ENCODE measurements around the gene TBCD.
A peak's percentile ranks its signal among the peaks of the same experiment; 100 is the strongest.
"Not testable (repeated sequence)": the region's sequence is repeated elsewhere in the genome, so short reads cannot be mapped to it uniquely, and the experiment has no call there.

The TBCD gene

DNA sequence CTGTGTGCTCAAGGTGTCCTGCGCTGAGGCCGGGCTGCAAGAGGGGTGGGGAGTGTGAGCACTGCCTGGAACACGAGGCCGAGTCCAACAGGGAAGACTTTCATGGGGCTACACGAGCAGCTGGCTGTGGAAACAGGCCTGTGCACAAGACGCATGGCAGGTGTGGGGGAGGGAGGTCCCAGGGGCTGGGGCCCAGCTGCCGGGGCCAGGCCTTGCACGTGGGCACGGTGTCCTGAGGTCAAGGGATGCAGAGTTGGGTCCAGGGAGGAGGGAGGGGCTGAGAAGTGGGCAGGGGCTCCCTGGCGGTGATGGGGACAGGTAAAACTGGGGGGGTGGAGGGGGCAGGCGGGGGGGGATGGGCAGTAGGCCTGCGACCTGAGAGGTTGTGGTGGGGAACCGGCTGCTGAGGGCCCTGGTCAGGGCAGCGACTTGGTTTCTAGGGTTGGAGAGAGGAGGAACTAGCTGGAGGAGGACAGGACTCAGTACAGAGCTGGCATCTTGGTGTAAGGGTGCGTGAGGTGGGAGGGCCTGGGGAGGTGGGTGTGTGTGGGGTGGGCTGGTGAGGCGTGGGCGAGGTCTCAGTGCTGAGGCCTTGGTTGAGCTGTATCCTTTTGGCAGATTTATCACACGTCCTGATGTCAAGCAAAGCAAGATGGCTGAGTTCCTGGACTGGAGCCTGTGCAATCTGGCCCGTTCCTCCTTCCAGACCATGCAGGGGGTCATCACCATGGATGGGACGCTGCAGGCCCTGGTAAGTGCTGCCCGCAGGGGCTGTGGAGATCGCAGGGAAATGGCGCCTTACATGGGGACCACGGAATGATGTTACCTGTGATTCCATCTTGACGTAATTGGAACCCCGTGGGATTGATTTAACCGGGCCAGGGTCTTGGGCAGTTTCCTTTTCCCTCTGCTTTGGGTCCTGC lies 29.4 kb downstream of the TBCD start:
- Histone ChIP-seq H3K4me1 (ENCODE audit: control insufficient read depth in 1 of 2, insufficient read depth in 2 of 2, low read length in 2 of 2) (peaks cover 0 to 6% of the 10 kb centered on the region in 2 donors), H3K9ac (ENCODE audit: low read depth in 1 of 2, low read length in 2 of 2) (no peak overlapping the region), H3K27ac (ENCODE audit: low read depth, low read length) (no peak overlapping the region), H3K36me3 (ENCODE audit: control insufficient read depth in 1 of 2, insufficient read depth in 2 of 2, low read length in 2 of 2) (peaks cover 3 to 27% of the 10 kb centered on the region in 2 donors), H3K27me3 (ENCODE audit: control insufficient read depth in 1 of 2, insufficient read depth in 2 of 2, low read length in 2 of 2) (no peaks in the 10 kb centered on the region), H3K9me3 (ENCODE audit: control insufficient read depth in 1 of 2, low read length in 2 of 2) (no peaks in the 10 kb centered on the region), H3K4me3 (ENCODE audit: low read depth in 1 of 2, low read length in 2 of 2) (no peak overlapping the region)

GRCh38 chr17:82781894-82782274 lies 30.0 kb downstream of the TBCD start:
- Histone ChIP-seq H3K27me3 (ENCODE audit: control insufficient read depth in 1 of 2, insufficient read depth in 2 of 2, low read length in 2 of 2) (no peaks in the 10 kb centered on the region), H3K27ac (ENCODE audit: low read depth, low read length) (no peak overlapping the region), H3K4me3 (ENCODE audit: low read depth in 1 of 2, low read length in 2 of 2) (no peak overlapping the region), H3K9me3 (ENCODE audit: control insufficient read depth in 1 of 2, low read length in 2 of 2) (no peaks in the 10 kb centered on the region), H3K4me1 (ENCODE audit: control insufficient read depth in 1 of 2, insufficient read depth in 2 of 2, low read length in 2 of 2) (peaks cover 0 to 6% of the 10 kb centered on the region in 2 donors), H3K9ac (ENCODE audit: low read depth in 1 of 2, low read length in 2 of 2) (no peak overlapping the region), H3K36me3 (ENCODE audit: control insufficient read depth in 1 of 2, insufficient read depth in 2 of 2, low read length in 2 of 2) (peaks cover 3 to 22% of the 10 kb centered on the region in 2 donors)

- peaks cover 0 to 9% of the 10 kb centered on the region in 2 donors for H3K4me1 ChIP-seq (ENCODE audit: control insufficient read depth in 1 of 2, insufficient read depth in 2 of 2, low read length in 2 of 2)
- no peaks in the 10 kb centered on the region for H3K27me3 ChIP-seq (ENCODE audit: control insufficient read depth in 1 of 2, insufficient read depth in 2 of 2, low read length in 2 of 2)
- peak overlapping the region in 1 of 2 donors; percentile 32 for H3K4me3 ChIP-seq (ENCODE audit: low read depth in 1 of 2, low read length in 2 of 2)
- H3K9me3 ChIP-seq (ENCODE audit: control insufficient read depth in 1 of 2, low read length in 2 of 2) = no peaks in the 10 kb centered on the region
- H3K27ac ChIP-seq (ENCODE audit: low read depth, low read length) = peak overlapping the region; percentile 10
- no peak overlapping the region for H3K9ac ChIP-seq (ENCODE audit: low read depth in 1 of 2, low read length in 2 of 2)
- H3K36me3 ChIP-seq (ENCODE audit: control insufficient read depth in 1 of 2, insufficient read depth in 2 of 2, low read length in 2 of 2) = peaks cover 3 to 22% of the 10 kb centered on the region in 2 donors
Observed at GRCh38 chr17:82782657-82783207, 30.9 kb downstream of the TBCD start.

DNA sequence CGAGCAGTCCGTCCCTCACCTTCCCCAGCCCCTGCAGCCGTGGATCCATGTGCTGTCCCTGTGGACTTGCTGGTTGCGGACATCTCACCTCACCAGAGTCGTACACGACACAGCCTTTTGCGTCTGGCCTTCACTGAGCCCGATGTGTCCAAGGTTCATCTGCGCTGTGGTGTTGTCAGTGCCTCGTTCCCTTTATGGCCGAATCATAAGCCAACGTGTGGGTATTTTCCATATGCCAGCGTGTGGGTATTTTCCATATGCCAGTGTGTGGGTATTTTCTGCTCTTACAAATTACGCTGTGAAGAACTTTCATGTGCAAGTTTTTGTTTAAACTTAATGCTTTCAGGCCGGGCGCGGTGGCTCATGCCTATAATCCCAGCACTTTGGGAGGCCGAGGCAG lies 31.6 kb downstream of the TBCD start:
- Histone ChIP-seq H3K4me1 (ENCODE audit: control insufficient read depth in 1 of 2, insufficient read depth in 2 of 2, low read length in 2 of 2) (peaks cover 0 to 9% of the 10 kb centered on the region in 2 donors), H3K9me3 (ENCODE audit: control insufficient read depth in 1 of 2, low read length in 2 of 2) (no peaks in the 10 kb centered on the region), H3K27me3 (ENCODE audit: control insufficient read depth in 1 of 2, insufficient read depth in 2 of 2, low read length in 2 of 2) (no peaks in the 10 kb centered on the region), H3K4me3 (ENCODE audit: low read depth in 1 of 2, low read length in 2 of 2) (no peak overlapping the region), H3K36me3 (ENCODE audit: control insufficient read depth in 1 of 2, insufficient read depth in 2 of 2, low read length in 2 of 2) (peaks cover 3 to 22% of the 10 kb centered on the region in 2 donors), H3K27ac (ENCODE audit: low read depth, low read length) (no peak overlapping the region), H3K9ac (ENCODE audit: low read depth in 1 of 2, low read length in 2 of 2) (no peak overlapping the region)

GRCh38 chr17:82785581-82785980 lies 33.7 kb downstream of the TBCD start:
- peaks cover 3 to 24% of the 10 kb centered on the region in 2 donors for H3K36me3 ChIP-seq (ENCODE audit: control insufficient read depth in 1 of 2, insufficient read depth in 2 of 2, low read length in 2 of 2)
- not testable (repeated sequence) for H3K9ac ChIP-seq (ENCODE audit: low read depth in 1 of 2, low read length in 2 of 2); H3K27me3 ChIP-seq (ENCODE audit: control insufficient read depth in 1 of 2, insufficient read depth in 2 of 2, low read length in 2 of 2); H3K4me1 ChIP-seq (ENCODE audit: control insufficient read depth in 1 of 2, insufficient read depth in 2 of 2, low read length in 2 of 2); H3K4me3 ChIP-seq (ENCODE audit: low read depth in 1 of 2, low read length in 2 of 2); H3K9me3 ChIP-seq (ENCODE audit: control insufficient read depth in 1 of 2, low read length in 2 of 2); H3K27ac ChIP-seq (ENCODE audit: low read depth, low read length)

- Histone ChIP-seq H3K27ac (ENCODE audit: low read depth, low read length) (no peak overlapping the region), H3K4me3 (ENCODE audit: low read depth in 1 of 2, low read length in 2 of 2) (no peak overlapping the region), H3K9me3 (ENCODE audit: control insufficient read depth in 1 of 2, low read length in 2 of 2) (no peaks in the 10 kb centered on the region), H3K9ac (ENCODE audit: low read depth in 1 of 2, low read length in 2 of 2) (no peak overlapping the region), H3K36me3 (ENCODE audit: control insufficient read depth in 1 of 2, insufficient read depth in 2 of 2, low read length in 2 of 2) (peaks cover 3 to 26% of the 10 kb centered on the region in 2 donors), H3K4me1 (ENCODE audit: control insufficient read depth in 1 of 2, insufficient read depth in 2 of 2, low read length in 2 of 2) (peaks cover 0 to 9% of the 10 kb centered on the region in 2 donors), H3K27me3 (ENCODE audit: control insufficient read depth in 1 of 2, insufficient read depth in 2 of 2, low read length in 2 of 2) (no peaks in the 10 kb centered on the region)
Observed at GRCh38 chr17:82786427-82786826, 34.6 kb downstream of the TBCD start.

GRCh38 chr17:82787081-82787848 lies 35.4 kb downstream of the TBCD start:
- Histone ChIP-seq H3K27ac (ENCODE audit: low read depth, low read length) (no peak overlapping the region), H3K4me3 (ENCODE audit: low read depth in 1 of 2, low read length in 2 of 2) (no peak overlapping the region), H3K9ac (ENCODE audit: low read depth in 1 of 2, low read length in 2 of 2) (no peak overlapping the region), H3K36me3 (ENCODE audit: control insufficient read depth in 1 of 2, insufficient read depth in 2 of 2, low read length in 2 of 2) (peaks cover 3 to 26% of the 10 kb centered on the region in 2 donors), H3K4me1 (ENCODE audit: control insufficient read depth in 1 of 2, insufficient read depth in 2 of 2, low read length in 2 of 2) (peaks cover 0 to 4% of the 10 kb centered on the region in 2 donors), H3K9me3 (ENCODE audit: control insufficient read depth in 1 of 2, low read length in 2 of 2) (no peaks in the 10 kb centered on the region), H3K27me3 (ENCODE audit: control insufficient read depth in 1 of 2, insufficient read depth in 2 of 2, low read length in 2 of 2) (no peaks in the 10 kb centered on the region)

- no peaks in the 10 kb centered on the region for H3K27me3 ChIP-seq (ENCODE audit: control insufficient read depth in 1 of 2, insufficient read depth in 2 of 2, low read length in 2 of 2)
- H3K9ac ChIP-seq (ENCODE audit: low read depth in 1 of 2, low read length in 2 of 2) = no peak overlapping the region
- H3K27ac ChIP-seq (ENCODE audit: low read depth, low read length) = no peak overlapping the region
- H3K4me3 ChIP-seq (ENCODE audit: low read depth in 1 of 2, low read length in 2 of 2) = no peak overlapping the region
- H3K9me3 ChIP-seq (ENCODE audit: control insufficient read depth in 1 of 2, low read length in 2 of 2) = no peaks in the 10 kb centered on the region
- peaks cover 1 to 17% of the 10 kb centered on the region in 2 donors for H3K36me3 ChIP-seq (ENCODE audit: control insufficient read depth in 1 of 2, insufficient read depth in 2 of 2, low read length in 2 of 2)
- H3K4me1 ChIP-seq (ENCODE audit: control insufficient read depth in 1 of 2, insufficient read depth in 2 of 2, low read length in 2 of 2) = peaks cover 0 to 4% of the 10 kb centered on the region in 2 donors
Observed at GRCh38 chr17:82788206-82789001, 36.5 kb downstream of the TBCD start.

GRCh38 chr17:82789051-82789592 lies 37.3 kb downstream of the TBCD start:
- peaks cover 0 to 11% of the 10 kb centered on the region in 2 donors for H3K36me3 ChIP-seq (ENCODE audit: control insufficient read depth in 1 of 2, insufficient read depth in 2 of 2, low read length in 2 of 2)
- no peaks in the 10 kb centered on the region for H3K9me3 ChIP-seq (ENCODE audit: control insufficient read depth in 1 of 2, low read length in 2 of 2)
- no peaks in the 10 kb centered on the region for H3K27me3 ChIP-seq (ENCODE audit: control insufficient read depth in 1 of 2, insufficient read depth in 2 of 2, low read length in 2 of 2)
- H3K4me1 ChIP-seq (ENCODE audit: control insufficient read depth in 1 of 2, insufficient read depth in 2 of 2, low read length in 2 of 2) = peaks cover 0 to 4% of the 10 kb centered on the region in 2 donors
- H3K9ac ChIP-seq (ENCODE audit: low read depth in 1 of 2, low read length in 2 of 2) = no peak overlapping the region
- H3K27ac ChIP-seq (ENCODE audit: low read depth, low read length) = no peak overlapping the region
- no peak overlapping the region for H3K4me3 ChIP-seq (ENCODE audit: low read depth in 1 of 2, low read length in 2 of 2)

Data from duodenal mucosa (tissue), 2 donors.